Amniotic stem cell (primary cell): ENCODE measurements around the gene NEMP2.
"Not testable (repeated sequence)": the region's sequence is repeated elsewhere in the genome, so short reads cannot be mapped to it uniquely, and the experiment has no call there.

Experiments
- DNase-seq: peaks from one replicate; lab custom pipeline; 2025; lab: John Stamatoyannopoulos, UW

Gene NEMP2

DNA sequence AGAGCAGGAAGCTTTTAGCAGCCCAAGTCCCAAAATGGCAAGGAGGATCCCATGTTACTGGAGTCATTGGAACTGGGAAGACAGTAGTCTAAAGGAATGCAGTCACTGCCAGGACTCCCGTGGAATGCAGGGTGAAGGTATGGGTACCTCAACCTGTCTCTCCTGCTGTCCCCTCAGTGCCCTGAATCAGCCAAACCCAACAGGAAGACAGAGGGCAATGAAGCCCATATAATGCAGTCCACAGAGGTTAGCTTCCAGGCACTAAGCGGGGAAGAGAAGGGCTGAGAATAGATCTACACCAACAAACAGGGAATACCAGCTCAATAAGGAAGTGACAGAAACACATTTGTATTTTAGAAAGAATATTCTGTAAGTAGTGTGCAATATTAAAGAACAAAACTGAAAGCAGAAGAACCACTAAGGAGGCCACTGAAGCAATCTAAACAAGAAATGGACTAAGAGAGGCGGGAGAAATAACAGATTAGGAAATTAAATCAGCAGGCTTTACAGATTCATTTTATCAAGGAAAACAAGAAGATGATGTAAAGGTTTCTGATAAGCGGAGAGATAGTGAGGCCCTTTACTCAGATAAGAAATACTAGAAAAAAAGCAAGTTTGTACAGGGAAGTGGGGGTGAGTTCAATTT is 8.3 kb downstream of the NEMP2 start:
- DNase-seq = no peak

- no peak for DNase-seq
Observed at GRCh38 chr2:190524928-190525327, 9.6 kb downstream of the NEMP2 start.

GRCh38 chr2:190519975-190520767 is 14.4 kb downstream of the NEMP2 start:
- no peak for DNase-seq

- no peak for DNase-seq
Observed at GRCh38 chr2:190517468-190517867, 17.1 kb downstream of the NEMP2 start.

DNA sequence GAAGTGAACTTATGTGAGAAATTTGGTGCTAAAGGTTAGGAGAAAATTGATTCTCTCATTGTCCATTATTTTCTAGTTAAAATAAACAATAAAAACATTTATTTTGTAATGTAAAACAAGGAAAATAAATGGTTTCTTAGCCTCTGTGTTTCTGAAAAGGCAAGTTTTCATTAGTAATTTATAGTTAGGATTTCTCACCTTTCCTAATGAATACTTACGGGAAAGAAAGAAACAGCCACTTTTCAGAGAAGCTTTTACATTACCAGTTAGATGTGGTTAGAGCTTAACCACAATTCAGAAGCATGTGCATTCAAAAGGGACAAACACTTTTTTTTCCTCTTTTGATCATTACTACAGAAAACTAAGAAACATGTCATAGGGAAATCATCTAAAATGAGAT is 18.8 kb downstream of the NEMP2 start:
- no peak for DNase-seq

GRCh38 chr2:190514676-190515075 is 19.8 kb downstream of the NEMP2 start:
- DNase-seq = no peak

DNA sequence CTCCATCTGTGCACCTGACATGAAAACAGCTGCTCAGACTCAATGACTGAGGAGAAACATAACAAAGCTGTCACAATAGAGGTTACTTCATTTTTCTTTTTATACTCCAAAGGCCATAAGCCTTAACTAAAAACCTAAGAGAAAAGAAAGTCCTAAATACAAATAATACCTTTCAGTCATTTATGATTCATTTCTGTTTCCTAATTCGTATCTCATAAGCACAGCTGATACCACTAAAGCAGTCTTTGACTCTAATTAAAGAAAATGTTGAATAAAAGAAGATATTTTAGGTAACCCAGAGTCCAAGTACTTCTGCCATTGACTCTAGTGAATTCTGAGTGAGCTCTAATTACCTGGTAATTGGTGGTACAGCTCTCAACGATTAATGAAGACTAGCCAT is 20.6 kb downstream of the NEMP2 start:
- no peak for DNase-seq

GRCh38 chr2:190512539-190513095 is 21.9 kb downstream of the NEMP2 start:
- no peak for DNase-seq

GRCh38 chr2:190511104-190511503 is 23.4 kb downstream of the NEMP2 start:
- DNase-seq = no peak

DNA sequence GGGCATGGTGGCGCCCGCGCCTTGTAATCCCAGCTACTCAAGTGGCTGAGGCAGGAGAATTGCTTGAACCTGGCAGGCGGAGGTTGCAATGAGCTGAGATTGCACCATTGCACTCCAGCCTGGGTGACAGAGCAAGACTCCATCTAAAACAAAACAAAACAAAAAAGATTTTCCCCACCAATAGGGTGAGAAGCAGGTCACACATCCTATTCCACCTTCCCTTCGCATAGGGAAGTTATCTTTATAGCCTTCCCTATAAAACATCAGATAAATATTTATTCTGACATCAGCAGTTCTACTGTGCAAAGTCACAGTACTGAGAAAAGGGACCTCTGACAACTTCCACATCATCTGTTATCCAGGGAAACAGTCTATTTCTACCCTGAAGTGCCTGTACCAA is 24.6 kb downstream of the NEMP2 start:
- DNase-seq = not testable (repeated sequence)

- DNase-seq = no peak
Observed at GRCh38 chr2:190507135-190507534, 27.4 kb downstream of the NEMP2 start.

- DNase-seq = no peak
Observed at GRCh38 chr2:190506666-190507065, 27.9 kb downstream of the NEMP2 start.

DNA sequence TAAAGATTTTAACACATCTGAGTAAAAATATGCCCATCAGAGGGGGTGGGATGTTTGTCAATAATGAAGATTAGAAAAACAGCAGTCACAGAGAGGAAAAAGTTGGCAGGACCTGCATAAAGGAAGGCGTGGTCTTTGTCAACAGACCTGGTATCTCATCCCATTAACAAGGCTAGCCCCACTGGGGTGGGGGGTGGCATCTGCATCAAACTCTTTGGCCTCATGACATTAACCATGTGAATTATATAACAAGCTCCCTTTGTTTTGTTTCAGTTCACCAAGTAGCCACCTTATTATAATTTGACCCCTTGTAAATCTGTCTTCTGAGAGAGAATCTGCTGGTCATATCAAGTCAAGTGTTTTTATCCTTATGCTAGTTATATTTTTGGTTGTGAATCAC is 28.8 kb downstream of the NEMP2 start:
- DNase-seq = no peak

DNA sequence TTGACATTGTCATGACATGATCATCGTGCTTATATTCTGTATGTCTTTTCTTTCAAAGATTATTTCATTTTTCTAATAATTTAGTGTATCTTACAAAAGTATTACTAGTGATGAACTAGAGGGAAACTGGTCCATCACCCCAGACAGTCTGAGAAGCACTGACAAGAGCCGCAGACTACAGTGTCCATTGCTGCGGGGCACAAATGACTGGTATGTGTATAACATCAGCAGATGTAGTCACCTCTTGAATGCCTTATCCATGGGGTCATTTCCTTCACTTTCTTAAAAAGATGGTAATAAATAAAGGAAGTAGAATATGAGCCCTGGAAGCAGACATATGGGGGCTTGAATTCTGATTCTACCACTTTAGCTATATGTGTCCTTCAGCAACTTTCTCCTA is 29.6 kb downstream of the NEMP2 start:
- no peak for DNase-seq

- DNase-seq = no peak
Observed at GRCh38 chr2:190503088-190503487, 31.4 kb downstream of the NEMP2 start.

GRCh38 chr2:190501702-190502407 is 32.7 kb downstream of the NEMP2 start:
- DNase-seq = no peak

DNA sequence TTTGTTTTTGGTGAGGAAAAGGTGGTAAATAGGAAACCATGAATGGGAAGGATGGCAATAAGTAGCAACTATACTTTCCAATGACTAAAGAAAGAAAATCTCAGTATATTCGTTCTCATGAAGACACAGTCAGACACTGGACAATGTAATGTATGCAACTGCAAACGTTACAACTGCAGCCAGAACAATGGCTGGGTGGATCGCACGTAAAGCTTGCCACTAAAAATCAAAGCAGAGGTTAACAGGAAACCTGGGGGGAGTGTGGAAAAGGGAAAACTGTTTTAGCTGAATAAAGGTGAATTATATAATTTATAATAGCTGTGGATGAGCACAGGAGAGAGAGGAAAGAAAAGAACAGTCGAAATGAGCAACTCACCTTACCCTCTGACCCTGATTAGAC is 33.3 kb downstream of the NEMP2 start:
- DNase-seq = no peak

GRCh38 chr2:190500054-190500502 is 34.4 kb downstream of the NEMP2 start:
- DNase-seq = no peak

DNA sequence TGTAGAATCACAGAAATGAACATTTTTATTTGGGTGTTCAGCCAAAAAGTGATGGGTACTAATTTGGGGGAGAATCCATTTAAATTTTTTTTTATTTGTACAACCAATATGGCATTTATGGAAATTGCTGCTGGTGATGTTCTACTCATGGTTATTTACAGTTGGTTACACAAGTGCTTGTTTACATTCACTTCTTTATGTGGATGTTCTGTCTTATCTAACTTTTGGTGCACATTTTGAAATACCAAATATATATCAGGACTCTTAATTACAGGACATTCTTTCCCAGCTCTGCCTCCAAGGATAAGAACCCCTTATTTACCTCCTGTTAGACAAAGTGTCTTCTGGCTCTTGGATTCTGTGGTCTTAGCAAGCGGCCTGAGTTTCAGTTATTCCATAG is 35.2 kb downstream of the NEMP2 start:
- DNase-seq = no peak

DNA sequence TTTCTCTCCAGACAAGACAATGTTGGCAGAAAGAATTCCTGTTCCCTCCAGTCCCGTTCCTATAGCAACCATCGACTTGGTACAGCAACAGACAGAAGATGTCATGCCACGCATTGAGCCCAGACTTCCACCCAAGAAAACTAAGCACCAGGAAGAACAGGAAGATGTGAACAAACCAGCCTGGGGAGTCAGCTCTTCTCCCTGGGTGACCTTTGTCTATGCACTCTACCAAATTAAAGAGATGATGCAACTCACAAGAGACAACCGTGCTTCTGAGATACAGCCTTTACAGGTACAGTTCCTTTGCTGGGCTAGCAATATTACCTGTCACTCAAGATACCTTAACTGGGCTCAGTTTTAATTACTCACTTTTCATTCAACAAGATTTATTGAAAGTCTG is 37.1 kb downstream of the NEMP2 start:
- no peak for DNase-seq

DNA sequence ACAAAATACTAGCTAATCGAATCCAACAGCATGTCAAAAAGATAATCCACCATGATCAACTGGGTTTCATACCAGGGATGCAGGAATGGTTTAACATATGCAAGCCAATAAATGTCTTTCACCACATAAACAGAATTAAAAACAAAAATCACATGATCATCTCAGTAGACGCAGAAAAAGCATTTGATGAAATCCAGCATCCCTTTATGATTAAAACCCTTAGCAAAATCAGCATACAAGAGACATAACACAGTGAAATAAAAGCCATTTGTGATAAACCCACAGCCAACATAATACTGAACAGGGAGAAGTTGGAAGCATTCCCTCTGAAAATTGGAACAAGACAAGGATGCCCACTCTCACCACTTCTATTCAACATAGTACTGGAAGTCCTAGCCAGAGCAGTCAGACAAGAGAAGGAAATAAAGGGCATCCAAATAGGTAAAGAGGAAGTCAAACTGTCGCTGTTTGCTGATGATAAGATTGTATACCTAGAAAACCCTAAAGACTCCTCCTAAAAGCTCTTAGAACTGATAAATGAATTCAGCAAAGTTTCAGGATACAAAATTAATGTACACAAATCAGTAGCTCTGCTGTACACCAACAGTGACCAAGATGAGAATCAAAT is 39.8 kb downstream of the NEMP2 start:
- not testable (repeated sequence) for DNase-seq

- no peak for DNase-seq
Observed at GRCh38 chr2:190493095-190493494, 41.4 kb downstream of the NEMP2 start.
